ENCODE data around the gene FAM83G.

The FAM83G gene

DNA sequence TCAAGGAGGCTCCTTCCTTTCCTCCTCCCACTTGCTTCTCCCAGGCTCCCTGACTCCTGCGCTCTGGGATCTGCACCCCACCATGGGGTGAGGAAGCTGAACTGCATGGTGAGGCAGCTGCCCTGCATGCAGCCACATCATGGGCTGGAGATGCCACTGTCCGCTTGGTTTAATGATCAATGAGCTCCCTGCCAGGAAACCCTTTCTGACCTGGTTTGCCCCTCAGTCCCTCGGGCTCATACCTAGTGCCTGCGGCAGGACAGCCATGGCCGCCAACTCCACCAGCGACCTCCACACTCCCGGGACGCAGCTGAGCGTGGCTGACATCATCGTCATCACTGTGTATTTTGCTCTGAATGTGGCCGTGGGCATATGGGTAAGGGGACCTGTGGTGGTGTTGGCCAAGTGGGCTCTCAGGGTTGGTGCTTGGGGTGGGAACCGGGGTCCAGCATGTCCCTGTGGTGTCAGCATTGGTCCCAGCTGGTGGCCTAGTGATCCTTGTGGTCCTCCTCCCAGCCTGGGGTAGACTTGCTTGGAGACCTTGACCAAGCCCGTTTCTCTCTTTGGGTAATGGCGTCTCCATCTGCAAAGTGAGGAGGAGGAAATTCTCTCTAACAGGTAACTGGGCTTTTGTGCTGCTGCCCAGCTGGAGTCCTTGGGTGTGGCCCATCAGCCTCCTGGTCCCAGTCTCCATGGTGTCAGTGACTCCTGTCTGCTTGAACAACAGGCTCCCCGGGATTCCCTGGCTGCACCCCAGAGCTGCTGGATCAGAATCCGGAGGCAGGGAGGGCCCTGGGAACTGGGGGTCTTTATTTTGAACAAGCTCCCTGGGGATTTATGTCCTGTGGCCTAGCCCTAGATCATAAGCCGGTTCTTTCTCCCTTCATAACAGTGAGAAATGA, 52.4 kb downstream of the FAM83G start, which contains the start of gene SLC5A10:
TSS of gene SLC5A10 (plus strand) at position 225 of the 902 bp plus-strand sequence. CDS start at position 266, 41 bp downstream.
- Histone ChIP-seq H3K27ac (no peak within 1 kb of the TSS), H3K36me3 (replicated peaks) (no peaks in the 10 kb centered on the region), H3K4me3 (ENCODE audit: low read depth, low read length) (no peak within 1 kb of the TSS), H3K27me3 (replicated peaks) (no peaks in the 10 kb centered on the region)
- in situ Hi-C loops (cut with HindIII; ENCODE audit: low pct_ligation_motif_present, low sequenced_read_pairs), result loop anchor here (25.0 kb wide), 1 partner anchor 90 kb away; the partner anchor contains the start of gene PRPSAP2
- DNase-seq, result no peak
- TF ChIP-seq, protein P1, sequence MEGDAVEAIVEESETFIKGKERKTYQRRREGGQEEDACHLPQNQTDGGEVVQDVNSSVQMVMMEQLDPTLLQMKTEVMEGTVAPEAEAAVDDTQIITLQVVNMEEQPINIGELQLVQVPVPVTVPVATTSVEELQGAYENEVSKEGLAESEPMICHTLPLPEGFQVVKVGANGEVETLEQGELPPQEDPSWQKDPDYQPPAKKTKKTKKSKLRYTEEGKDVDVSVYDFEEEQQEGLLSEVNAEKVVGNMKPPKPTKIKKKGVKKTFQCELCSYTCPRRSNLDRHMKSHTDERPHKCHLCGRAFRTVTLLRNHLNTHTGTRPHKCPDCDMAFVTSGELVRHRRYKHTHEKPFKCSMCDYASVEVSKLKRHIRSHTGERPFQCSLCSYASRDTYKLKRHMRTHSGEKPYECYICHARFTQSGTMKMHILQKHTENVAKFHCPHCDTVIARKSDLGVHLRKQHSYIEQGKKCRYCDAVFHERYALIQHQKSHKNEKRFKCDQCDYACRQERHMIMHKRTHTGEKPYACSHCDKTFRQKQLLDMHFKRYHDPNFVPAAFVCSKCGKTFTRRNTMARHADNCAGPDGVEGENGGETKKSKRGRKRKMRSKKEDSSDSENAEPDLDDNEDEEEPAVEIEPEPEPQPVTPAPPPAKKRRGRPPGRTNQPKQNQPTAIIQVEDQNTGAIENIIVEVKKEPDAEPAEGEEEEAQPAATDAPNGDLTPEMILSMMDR (IDR thresholded peaks at IDR 0.05; ENCODE audit: low read depth, low read length, missing control alignments), result peak; percentile 67

- TF ChIP-seq, protein P1 (IDR thresholded peaks at IDR 0.05; ENCODE audit: low read depth, low read length, missing control alignments), result no peak
- Histone ChIP-seq H3K27ac (no peak overlapping the region), H3K27me3 (replicated peaks) (no peaks in the 10 kb centered on the region), H3K4me3 (ENCODE audit: low read depth, low read length) (no peak overlapping the region), H3K36me3 (replicated peaks) (no peaks in the 10 kb centered on the region)
- no peak for DNase-seq
- in situ Hi-C loops (cut with HindIII; ENCODE audit: low pct_ligation_motif_present, low sequenced_read_pairs), result loop anchor here (25.0 kb wide), 1 partner anchor 89 kb away; the partner anchor contains the start of gene PRPSAP2
These were observed 53.3 kb downstream of the FAM83G start for GRCh38 chr17:18950944-18951905.

- Histone ChIP-seq H3K4me3 (ENCODE audit: low read depth, low read length) (no peak overlapping the region), H3K27me3 (replicated peaks) (no peaks in the 10 kb centered on the region), H3K36me3 (replicated peaks) (no peaks in the 10 kb centered on the region), H3K27ac (no peak overlapping the region)
- in situ Hi-C loops (cut with HindIII; ENCODE audit: low pct_ligation_motif_present, low sequenced_read_pairs), result loop anchor here (25.0 kb wide), 1 partner anchor 88 kb away; the partner anchor contains the start of gene PRPSAP2
- TF ChIP-seq, protein P1 (IDR thresholded peaks at IDR 0.05; ENCODE audit: low read depth, low read length, missing control alignments), result no peak
- DNase-seq, result no peak
These were observed 54.2 kb downstream of the FAM83G start for GRCh38 chr17:18950346-18950745.

DNA sequence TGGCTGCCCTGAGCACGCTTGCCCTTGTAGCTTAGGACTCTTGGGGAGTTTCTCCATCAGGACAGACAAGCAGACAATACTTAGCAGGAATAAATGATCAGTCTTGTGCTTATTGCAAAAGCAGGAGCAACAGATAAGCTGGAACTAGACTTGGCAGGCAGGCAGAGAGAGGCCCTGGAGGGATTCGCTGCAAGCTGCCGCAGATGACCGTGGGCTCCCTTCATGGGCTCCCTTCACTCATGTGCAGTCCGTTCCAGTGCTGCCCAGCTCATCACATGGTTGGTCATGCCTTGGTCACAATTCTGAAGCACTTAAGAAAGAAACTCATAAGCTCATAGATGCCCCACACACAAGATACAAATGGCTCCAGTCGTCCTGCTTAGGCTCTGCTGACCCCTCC, 55.0 kb downstream of the FAM83G start:
- TF ChIP-seq, protein P1 (IDR thresholded peaks at IDR 0.05; ENCODE audit: low read depth, low read length, missing control alignments), result no peak
- Histone ChIP-seq H3K36me3 (replicated peaks) (no peaks in the 10 kb centered on the region), H3K4me3 (ENCODE audit: low read depth, low read length) (no peak overlapping the region), H3K27me3 (replicated peaks) (peaks cover 3% of the 10 kb centered on the region), H3K27ac (no peak overlapping the region)
- in situ Hi-C loops (cut with HindIII; ENCODE audit: low pct_ligation_motif_present, low sequenced_read_pairs), result no loop called here
- DNase-seq, result no peak

DNA sequence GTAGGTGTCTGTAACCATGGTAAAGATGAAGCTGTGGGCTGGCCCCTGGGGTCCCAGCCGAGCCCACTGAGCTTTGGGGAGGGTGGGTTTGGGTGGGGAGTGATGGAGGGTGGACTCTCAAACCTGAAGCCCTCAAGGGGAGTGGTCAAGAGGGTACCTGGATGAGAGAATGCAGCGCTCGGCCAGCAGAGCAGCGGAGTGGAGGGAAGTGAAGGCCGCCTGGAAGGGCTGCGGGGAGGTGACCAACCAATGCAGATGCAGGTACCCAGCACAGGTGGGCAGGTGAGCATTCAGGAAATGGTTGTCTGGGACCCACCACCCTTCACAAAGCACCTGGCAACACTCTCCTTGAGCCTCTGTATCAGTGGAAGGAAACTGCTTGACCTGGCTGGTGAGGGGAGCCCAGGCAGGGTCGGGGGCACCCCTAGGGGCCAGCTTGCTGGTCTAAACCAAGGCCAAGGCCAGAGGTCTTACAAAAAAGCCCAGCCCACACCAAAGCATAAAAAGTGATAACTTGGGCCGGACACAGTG, 56.0 kb downstream of the FAM83G start:
- Histone ChIP-seq H3K27me3 (replicated peaks) (peaks cover 3% of the 10 kb centered on the region), H3K36me3 (replicated peaks) (no peaks in the 10 kb centered on the region), H3K27ac (no peak overlapping the region), H3K4me3 (ENCODE audit: low read depth, low read length) (no peak overlapping the region)
- TF ChIP-seq, protein P1 (IDR thresholded peaks at IDR 0.05; ENCODE audit: low read depth, low read length, missing control alignments), result no peak
- in situ Hi-C loops (cut with HindIII; ENCODE audit: low pct_ligation_motif_present, low sequenced_read_pairs), result no loop called here
- no peak for DNase-seq

Data from brain microvascular endothelial cell (primary cell).